Stomach smooth muscle (tissue), 2 donors: Measurements from ENCODE around the gene ANAPC10.
A peak's percentile ranks its signal among the peaks of the same experiment; 100 is the strongest.

Experiments used
- H3K27ac ChIP-seq: one replicate; pipeline ENCODE4 v1.7.0; 2013; ENCODE audit warnings: mild to moderate bottlenecking, low read length, inconsistent platforms
- H3K27me3 ChIP-seq, 2 donors: one replicate each; pipeline ENCODE4 v1.7.0; 2013; ENCODE audit warnings: low read length in 2 of 2; ENCODE audit not compliant: insufficient read depth in 2 of 2, control insufficient read depth in 1 of 2
- H3K36me3 ChIP-seq, 2 donors: one replicate each; pipeline ENCODE4 v1.7.0; 2013; ENCODE audit warnings: low read length in 2 of 2; ENCODE audit not compliant: control insufficient read depth in 2 of 2, insufficient read depth in 2 of 2
- H3K4me1 ChIP-seq: one replicate; pipeline ENCODE4 v1.7.0; 2013; ENCODE audit warnings: low read length; ENCODE audit not compliant: control insufficient read depth, insufficient read depth
- H3K4me3 ChIP-seq, 2 donors: one replicate each; pipeline ENCODE4 v1.7.0; 2013; ENCODE audit warnings: low read length in 2 of 2
- H3K9ac ChIP-seq, 2 donors: one replicate each; pipeline ENCODE4 v1.7.0; 2013; ENCODE audit warnings: low read length in 2 of 2, mild to moderate bottlenecking in 1 of 2
- H3K9me3 ChIP-seq, 2 donors: one replicate each; pipeline ENCODE4 v1.7.0; 2013; ENCODE audit warnings: low read length in 2 of 2; ENCODE audit not compliant: control insufficient read depth in 2 of 2
- donor health status: healthy.
- donor health status: Pancreatic carcinoma.

Gene ANAPC10

DNA sequence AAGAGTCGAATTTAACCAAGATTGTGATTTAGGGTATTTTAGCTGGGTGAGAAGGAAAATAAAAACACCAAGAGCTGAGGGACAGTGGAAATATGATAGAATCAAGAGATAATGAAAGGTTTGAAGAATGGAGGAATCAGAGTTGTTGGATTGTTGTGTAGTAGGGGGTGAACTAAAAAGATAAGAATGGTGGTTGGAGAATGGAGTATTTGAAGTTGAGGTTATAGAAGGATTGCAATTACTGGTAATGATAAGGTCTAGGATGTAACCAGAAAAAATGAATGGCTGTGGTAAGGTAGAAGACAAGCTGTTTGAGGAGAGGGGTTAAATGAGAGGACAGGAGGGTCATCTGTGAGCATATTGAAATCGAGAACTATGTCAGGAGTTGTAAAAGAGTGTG, 4.6 kb upstream of the ANAPC10 start:
- Histone ChIP-seq H3K27ac (no peak overlapping the region), H3K4me1 (no peaks in the 10 kb centered on the region), H3K9me3 (no peaks in the 10 kb centered on the region), H3K27me3 (no peaks in the 10 kb centered on the region), H3K4me3 (no peak overlapping the region), H3K9ac (no peak overlapping the region), H3K36me3 (peaks cover 3 to 18% of the 10 kb centered on the region in 2 donors)

DNA sequence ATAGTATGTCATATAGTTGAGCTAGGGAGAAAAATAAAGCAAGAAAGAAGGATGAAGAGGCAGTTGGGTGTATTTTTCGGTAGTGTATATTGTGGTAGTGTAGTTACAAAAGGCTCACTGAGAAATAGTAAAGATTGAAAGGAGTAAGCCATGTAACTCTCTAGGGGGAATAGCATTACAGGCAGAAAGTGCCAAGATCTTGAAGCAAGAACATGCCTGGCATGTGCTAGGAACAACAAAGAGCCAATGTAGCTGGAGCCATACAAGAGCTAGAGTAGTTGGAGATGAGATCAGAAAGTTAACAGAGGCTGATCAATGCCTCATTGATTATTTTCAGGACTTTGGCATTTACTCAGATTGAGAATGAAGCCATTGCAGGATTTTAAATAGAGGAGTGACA, 3.1 kb upstream of the ANAPC10 start:
- H3K9me3 ChIP-seq = no peaks in the 10 kb centered on the region
- H3K4me3 ChIP-seq = no peak overlapping the region
- no peak overlapping the region for H3K9ac ChIP-seq
- peaks cover 6% of the 10 kb centered on the region for H3K4me1 ChIP-seq
- H3K27me3 ChIP-seq = no peaks in the 10 kb centered on the region
- peaks cover 0 to 9% of the 10 kb centered on the region in 2 donors for H3K36me3 ChIP-seq
- H3K27ac ChIP-seq = no peak overlapping the region

DNA sequence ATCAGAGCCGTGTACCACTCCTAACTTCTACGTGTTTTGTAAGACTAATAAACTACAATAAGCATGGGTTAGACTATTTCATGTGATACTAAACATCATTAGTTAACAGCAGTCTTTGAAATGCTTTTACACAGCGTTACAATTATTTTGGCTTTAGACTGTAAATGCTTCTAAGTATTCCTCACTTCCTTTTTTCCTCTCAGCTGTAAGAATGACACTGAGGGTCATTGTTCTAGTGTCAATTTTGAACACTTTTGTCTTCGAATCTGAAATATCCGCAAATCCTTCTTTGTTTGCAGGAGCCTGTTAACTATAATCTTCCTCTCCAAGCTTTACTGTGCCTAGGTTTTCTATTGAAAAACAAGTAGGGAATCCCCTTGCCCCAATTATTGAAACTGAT, 1.7 kb upstream of the ANAPC10 start:
- peaks cover under 1 to 6% of the 10 kb centered on the region in 2 donors for H3K36me3 ChIP-seq
- H3K27ac ChIP-seq = no peak overlapping the region
- no peak overlapping the region for H3K9ac ChIP-seq
- H3K4me3 ChIP-seq = peak overlapping the region; percentile 91 to 94
- no peaks in the 10 kb centered on the region for H3K27me3 ChIP-seq
- peaks cover 6% of the 10 kb centered on the region for H3K4me1 ChIP-seq
- no peaks in the 10 kb centered on the region for H3K9me3 ChIP-seq

DNA sequence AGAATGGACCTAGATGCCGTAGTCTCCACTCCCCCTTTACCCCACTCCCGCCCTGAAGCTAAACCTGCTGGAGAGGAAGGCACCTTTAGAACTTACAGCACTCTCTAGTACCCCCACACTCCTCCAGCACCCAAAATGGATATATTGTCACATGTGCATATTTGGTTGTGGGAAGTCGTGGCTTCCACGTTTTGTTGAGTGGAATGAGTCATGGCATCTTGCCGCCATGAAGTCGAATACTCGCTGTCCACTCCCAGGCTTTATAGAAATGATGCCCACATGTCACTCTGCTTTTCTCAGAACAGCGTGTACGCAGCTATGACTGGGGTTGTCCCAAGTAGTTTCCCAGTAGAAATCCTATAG, 660 bp upstream of the ANAPC10 start:
- no peaks in the 10 kb centered on the region for H3K27me3 ChIP-seq
- H3K36me3 ChIP-seq = peaks cover 8 to 11% of the 10 kb centered on the region in 2 donors
- H3K4me1 ChIP-seq = peaks cover 6% of the 10 kb centered on the region
- peak overlapping the region; percentile 91 to 98 for H3K9ac ChIP-seq
- H3K27ac ChIP-seq = peak overlapping the region; percentile 93
- H3K9me3 ChIP-seq = peaks cover 0 to 3% of the 10 kb centered on the region in 2 donors
- H3K4me3 ChIP-seq = peak overlapping the region; percentile 91 to 94

DNA sequence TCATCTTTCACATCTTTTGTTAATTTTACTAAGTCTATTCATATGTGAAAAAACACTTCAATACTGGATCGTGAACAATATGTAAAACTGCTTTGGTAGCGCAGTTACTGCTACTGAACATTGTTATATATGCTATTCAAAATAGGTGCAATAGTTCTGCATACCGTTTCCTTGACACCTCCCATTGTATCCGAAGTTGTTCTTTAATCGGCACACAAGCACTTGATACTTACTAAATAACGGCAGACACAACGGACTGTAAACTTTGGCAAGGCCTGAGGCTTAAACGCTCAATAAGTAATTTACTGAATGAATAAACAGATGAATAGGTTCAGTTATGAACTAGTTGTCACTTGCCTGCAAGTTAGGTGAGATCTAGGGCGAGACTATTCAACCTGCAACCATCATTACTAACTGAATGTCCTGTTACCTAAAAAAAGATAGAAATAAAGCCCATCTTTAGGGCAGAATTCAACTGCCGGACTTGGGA, 620 bp downstream of the ANAPC10 start:
- Histone ChIP-seq H3K9me3 (peaks cover 0 to 4% of the 10 kb centered on the region in 2 donors), H3K36me3 (peaks cover 15 to 16% of the 10 kb centered on the region in 2 donors), H3K4me3 (peak overlapping the region; percentile 91 to 94), H3K27me3 (no peaks in the 10 kb centered on the region), H3K27ac (peak overlapping the region; percentile 93), H3K4me1 (peaks cover 6% of the 10 kb centered on the region), H3K9ac (peak overlapping the region; percentile 91 to 98)

DNA sequence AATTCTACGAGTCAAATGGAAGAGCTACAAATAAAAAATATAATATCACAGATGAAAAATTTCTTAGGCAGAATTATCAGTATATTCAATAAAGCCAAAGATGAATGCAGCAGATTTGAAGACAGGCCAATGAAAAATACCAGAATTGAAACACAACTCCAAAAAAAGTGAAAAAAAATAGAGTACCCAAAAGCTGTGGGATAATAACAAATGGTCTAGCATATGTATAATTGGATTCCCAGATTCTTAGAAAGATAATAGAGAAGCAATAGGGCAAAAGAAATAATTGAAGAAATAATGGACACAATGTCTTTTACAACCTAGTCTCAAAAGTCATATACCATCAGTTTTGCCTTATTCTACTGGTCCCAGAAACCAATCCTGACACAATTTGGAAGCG, 4.4 kb downstream of the ANAPC10 start:
- peaks cover 26 to 27% of the 10 kb centered on the region in 2 donors for H3K36me3 ChIP-seq
- no peak overlapping the region for H3K9ac ChIP-seq
- peaks cover 6% of the 10 kb centered on the region for H3K4me1 ChIP-seq
- H3K27ac ChIP-seq = no peak overlapping the region
- H3K27me3 ChIP-seq = no peaks in the 10 kb centered on the region
- H3K4me3 ChIP-seq = no peak overlapping the region
- H3K9me3 ChIP-seq = peaks cover 0 to 4% of the 10 kb centered on the region in 2 donors

DNA sequence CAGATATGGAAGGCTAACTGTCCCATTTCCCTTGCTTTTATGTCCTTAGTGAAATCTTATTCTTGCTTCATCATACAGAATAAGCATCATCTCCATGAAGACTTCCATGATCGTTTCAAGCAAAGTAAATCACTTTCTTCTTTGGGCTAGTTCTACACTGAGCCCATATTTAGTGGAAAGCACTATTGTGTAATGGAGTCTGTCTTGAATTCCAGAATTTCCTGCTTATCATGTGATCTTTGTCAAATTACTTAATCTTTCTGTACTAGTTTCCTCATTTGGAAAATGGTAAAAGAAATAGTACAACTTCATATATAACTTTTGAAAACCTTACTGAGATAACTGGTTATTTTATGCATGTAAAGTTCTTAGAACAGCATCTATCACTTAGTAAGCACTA, 7.6 kb downstream of the ANAPC10 start:
- H3K36me3 ChIP-seq = peaks cover 26 to 27% of the 10 kb centered on the region in 2 donors
- H3K27ac ChIP-seq = no peak overlapping the region
- no peak overlapping the region for H3K9ac ChIP-seq
- H3K4me1 ChIP-seq = no peaks in the 10 kb centered on the region
- H3K27me3 ChIP-seq = no peaks in the 10 kb centered on the region
- no peak overlapping the region for H3K4me3 ChIP-seq
- peaks cover 0 to 4% of the 10 kb centered on the region in 2 donors for H3K9me3 ChIP-seq

DNA sequence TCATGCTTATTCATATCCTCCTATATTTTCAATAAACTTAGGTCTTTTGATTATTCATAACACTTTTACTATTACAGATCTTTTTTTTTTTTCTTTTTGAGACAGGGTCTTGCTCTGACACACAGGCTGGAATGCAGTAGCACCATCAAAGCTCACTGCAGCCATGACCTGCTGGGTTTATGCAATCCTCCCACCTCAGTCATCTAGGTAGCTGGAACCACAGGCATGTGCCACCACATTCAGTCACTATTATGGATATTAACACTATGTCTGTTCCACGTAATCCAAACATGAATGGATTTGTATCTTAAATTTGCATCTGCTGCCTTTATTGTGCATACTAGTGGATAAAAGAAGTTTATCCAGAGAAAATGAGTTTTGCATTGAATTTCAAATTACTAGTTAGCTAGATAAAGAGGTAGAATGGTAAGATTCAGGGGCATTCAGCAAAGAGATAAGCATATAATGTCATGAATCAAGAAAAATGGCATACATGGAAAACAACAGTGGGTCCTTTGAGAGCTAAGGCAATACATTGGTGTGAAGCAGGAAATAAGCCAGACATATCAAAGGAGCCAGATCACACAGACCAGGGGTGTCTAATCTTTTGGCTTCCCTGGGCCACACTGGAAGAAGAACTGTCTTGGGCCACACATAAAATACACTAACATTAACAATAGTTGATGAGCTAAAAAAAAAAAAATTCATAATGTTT, 13.9 kb downstream of the ANAPC10 start:
- H3K27me3 ChIP-seq = no peaks in the 10 kb centered on the region

DNA sequence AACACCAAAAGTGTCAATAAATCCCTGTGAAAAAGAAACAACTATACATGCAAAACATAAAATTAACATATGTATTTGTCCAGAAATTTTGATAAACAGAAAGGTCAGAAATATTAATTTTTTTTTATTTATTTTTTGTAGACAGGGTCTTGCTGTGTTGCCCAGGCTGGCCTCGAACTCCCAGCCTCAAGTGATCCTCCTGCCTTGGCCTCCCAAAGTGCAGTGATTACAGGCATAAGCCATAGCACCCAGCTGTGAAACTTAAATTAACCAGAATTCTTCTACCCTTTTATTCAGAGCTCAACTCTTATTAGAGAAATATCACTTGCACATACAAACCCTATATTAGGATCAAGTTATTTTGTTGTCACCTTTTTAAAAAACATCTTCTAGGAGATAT, 16.2 kb downstream of the ANAPC10 start:
- Histone ChIP-seq H3K36me3 (peaks cover 2% of the 10 kb centered on the region in 2 donors), H3K9ac (no peak overlapping the region), H3K4me3 (no peak overlapping the region), H3K9me3 (no peaks in the 10 kb centered on the region), H3K4me1 (no peaks in the 10 kb centered on the region), H3K27ac (no peak overlapping the region), H3K27me3 (no peaks in the 10 kb centered on the region)

More for the DNA sequence above, 13.9 kb downstream of the ANAPC10 start:
- H3K4me3 ChIP-seq = no peak overlapping the region
- H3K4me1 ChIP-seq = no peaks in the 10 kb centered on the region
- no peaks in the 10 kb centered on the region for H3K9me3 ChIP-seq
- H3K27ac ChIP-seq = no peak overlapping the region
- no peak overlapping the region for H3K9ac ChIP-seq
- peaks cover 2 to 4% of the 10 kb centered on the region in 2 donors for H3K36me3 ChIP-seq

DNA sequence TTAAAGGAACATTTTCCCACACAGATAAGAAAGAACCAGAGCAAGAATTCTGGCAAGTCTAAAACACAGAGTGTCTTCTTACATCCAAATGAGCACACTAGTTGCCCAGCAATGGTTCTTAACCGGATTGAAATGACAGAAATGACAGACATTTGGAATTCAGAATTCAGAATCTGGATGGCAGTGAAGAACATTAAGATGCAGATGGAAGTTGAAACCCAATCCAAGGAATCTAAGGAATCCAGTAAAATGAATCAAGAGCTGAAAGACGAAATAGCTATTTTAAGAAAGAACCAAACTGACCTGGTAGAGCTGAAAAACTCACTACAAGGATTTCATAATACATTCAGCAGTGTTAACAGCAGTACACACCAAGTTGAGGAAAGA, 21.5 kb downstream of the ANAPC10 start:
- Histone ChIP-seq H3K27me3 (no peaks in the 10 kb centered on the region), H3K27ac (no peak overlapping the region), H3K4me1 (no peaks in the 10 kb centered on the region), H3K9me3 (no peaks in the 10 kb centered on the region), H3K9ac (no peak overlapping the region), H3K4me3 (no peak overlapping the region), H3K36me3 (peaks cover 2% of the 10 kb centered on the region in 2 donors)

DNA sequence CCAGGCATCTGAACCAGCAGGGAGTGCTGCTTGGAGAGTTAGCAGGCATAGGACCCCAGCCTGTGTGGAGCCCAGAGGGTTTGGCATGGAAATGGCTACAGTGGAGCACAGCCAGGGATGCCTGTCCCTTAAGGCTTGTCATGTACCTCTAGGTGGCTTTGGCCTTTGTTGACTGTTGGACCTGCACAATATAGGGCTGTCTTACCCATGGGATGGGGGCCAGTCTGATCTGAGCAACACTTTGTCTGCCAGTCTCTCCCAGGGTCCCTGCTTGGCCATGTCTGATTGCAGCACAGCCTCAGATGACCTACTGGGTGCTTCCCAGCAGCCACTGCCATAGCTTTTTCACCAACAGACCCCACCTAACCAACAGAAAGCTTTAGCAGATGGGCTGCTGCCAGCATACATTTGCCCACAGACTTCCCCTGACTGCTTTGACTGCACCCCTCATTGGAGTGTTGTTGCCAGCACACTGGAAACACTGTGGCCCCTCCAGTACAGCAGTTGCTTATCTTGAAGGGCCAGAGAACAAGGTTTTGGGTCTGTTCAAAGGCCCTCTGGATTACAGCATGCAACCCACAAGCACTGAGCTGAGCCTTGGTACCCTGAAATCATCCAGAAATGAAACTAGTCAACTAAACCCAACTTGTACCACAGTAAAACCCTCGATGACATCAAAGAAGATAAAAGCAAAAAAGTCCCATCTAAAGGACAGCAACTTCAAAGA, 22.1 kb downstream of the ANAPC10 start:
- Histone ChIP-seq H3K4me1 (no peaks in the 10 kb centered on the region), H3K9me3 (no peaks in the 10 kb centered on the region), H3K4me3 (no peak overlapping the region), H3K27me3 (no peaks in the 10 kb centered on the region), H3K36me3 (peaks cover 2% of the 10 kb centered on the region in 2 donors), H3K9ac (no peak overlapping the region), H3K27ac (no peak overlapping the region)
